Measurements from ENCODE around the gene SCML2.
"Not testable (repeated sequence)": the region's sequence is repeated elsewhere in the genome, so short reads cannot be mapped to it uniquely, and the experiment has no call there.

SCML2 gene

DNA sequence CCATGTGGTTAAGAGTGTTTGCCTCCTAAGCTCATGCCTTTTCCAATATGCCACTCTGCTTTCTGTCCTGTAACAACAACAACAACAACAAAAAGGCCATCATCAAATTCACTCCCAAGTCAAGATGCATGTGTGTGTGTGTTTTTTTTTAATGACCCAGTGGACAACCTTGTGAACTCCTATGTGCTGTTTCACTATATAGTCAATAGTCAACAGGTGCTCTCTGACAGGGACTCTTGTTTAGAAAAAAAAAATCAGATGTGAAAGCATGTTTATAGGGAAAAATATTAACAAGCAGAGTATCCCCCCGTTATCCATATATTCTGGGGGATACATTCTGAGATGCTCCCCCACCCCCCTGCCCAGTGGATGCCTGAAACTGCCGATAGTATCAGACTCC is 83.2 kb downstream of the SCML2 start:
- DNase-seq (ENCODE audit: low spot score): no peak

DNA sequence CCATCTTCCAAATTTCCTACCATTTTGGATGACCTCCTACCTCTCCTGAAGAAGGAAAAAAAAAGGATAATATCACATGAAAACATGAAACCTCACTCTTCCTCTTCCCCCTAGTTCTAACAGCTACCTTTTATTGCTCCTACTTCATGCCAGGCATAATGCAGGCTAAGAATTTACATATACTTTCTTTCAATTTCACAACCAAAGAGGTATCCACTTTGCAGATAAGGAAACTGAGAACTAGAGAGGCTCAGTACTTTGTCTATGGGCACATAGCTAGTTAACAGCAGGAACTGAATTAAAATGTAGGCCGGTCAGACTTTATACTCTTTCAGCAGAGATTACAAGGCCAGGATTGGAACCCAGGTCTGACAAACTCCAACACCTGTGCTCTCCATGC is 99.4 kb downstream of the SCML2 start:
- DNase-seq (ENCODE audit: low spot score): no peak

DNA sequence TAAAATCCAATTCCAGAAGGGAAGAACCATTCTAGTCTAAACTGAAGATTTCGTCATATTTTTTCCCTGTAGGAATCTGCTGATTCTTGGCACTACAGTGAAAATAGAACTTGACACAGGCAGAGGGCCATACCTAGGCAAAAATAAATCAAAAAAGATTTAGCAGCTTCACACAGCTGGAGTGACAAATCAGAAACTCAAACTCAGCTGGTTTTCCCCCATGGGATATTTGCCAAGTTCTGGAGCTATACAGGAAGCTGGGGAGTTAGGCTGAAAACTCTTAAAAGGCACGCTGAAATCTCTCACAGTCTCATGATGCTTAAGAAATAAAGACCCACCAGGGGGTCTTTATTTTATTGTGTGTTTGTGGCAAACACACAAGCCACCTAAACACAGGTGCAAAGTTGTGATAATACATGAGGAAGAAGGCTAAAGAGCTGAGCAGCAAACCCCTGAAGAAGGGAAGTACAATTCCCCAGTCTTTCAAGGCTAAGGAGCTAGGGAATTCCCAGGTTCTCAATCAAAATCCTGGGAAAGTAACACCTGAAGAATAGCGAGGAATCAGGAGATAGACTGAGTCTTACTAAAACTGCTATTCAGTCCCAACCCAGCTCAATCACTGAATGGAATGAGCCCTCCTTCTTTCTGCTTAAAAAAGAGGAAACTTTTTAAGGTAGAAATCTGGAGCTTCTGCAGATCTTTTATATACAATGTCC is 101.7 kb downstream of the SCML2 start:
- DNase-seq (ENCODE audit: low spot score): no peak

DNA sequence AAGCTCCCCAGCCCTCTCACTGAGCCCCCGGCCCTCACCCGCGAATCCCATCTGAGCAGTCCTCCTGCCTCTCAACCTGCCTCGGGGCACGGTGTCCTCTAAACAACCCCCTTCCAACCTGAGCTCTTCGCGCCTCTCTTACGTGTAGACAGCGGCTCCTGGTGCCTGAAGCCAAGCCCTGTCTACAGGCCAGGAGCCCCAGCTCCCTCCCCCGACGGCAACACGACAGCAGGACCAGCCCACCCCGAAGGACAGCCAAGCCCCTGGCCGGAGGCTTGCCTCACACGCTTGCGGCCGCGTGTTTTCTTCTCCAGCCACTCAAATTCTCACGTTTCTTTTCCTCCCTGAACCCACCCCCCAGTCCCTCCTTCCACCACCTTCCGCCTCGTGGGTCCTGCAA is 124.8 kb downstream of the SCML2 start:
- DNase-seq (ENCODE audit: low spot score): not testable (repeated sequence)

DNA sequence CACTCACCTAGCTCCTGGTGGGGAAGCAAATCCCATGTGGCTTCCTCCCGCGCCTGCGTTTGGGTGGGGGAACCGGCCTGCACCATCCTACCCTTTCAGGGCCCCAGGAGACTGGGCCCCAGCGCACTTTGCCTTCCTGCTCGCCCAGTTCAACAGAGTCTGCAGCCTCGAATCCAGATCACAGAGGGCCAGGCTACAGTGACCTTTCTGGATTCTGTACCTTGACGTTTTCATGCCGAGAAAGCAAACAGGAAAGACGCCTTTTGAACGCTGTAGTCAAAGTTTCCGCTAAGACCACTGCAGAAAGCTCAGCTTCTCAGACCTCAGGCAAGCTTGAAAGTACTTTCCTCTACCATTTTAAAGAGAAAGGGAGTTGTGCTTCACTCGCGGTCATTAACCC is 126.4 kb downstream of the SCML2 start:
- DNase-seq (ENCODE audit: low spot score): no peak

DNA sequence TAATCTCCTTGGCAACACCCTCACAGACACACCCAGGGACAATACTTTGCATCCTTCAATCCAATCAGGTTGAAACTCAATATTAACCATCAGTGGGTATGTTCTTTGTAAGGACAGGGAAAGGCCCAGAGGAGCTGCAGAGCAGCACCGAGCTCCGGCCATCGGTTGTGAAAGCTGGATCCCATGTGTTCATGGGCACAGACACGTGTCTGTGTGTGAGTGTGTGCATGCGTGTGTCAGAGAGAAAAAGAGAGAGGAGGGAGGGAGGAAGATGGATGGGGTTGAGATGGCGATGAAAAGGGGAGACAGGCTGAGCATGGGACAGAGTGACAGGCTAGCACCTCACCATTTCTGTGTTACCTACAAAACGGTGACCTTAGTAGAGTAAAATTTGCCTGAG is 127.0 kb downstream of the SCML2 start:
- DNase-seq (ENCODE audit: low spot score): no peak

GRCh38 chrX:18220786-18221185 is 133.7 kb downstream of the SCML2 start, which contains the start of gene BEND2:
TSS of gene BEND2 (minus strand) at chrX:18220886. CDS start at chrX:18220750, 136 bp downstream.
- DNase-seq (ENCODE audit: low spot score): no peak

- DNase-seq (ENCODE audit: low spot score): peak; percentile 1
Observed at GRCh38 chrX:18210470-18210869, 144.0 kb downstream of the SCML2 start.

DNA sequence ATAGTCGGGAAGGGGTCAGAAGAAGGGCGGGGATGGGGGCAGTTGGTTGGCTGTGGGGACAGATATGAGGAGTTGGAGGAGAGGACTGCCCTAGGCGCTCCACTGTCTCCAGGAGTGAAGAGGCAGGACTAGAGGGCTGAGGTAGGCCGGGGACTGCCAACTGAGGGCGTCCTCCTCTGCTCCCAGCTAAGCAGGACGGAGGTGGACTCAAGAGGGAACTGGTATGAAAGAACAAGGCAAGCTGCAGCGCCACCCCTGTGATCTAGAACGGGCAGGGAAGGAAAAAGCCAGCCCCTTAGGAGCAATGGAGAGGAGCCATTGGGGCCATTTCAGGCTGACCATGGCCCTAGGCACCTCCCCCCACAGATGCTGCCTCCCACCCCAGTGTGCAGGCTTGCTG is 147.8 kb downstream of the SCML2 start:
- no peak for DNase-seq (ENCODE audit: low spot score)

DNA sequence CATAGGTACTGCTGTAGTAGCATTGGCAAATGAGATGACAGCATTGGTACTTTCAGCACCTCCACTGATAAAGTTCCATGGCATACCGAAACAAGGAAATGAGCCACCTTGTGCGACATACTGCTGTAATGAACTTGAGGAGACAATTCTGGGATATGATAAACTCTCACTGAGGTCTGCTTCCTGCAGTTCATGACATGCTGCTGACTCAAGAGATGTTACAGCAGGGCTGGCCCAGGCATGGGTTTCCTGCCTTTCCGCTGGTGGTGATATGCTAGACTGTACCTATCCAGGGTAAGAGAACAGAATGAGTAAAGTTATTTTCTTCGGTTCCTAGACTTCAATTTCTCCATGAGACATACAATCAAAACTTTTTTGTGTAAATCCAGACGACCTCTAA is 150.9 kb downstream of the SCML2 start:
- DNase-seq (ENCODE audit: low spot score): no peak

GRCh38 chrX:18194688-18195087 is 159.8 kb downstream of the SCML2 start:
- no peak for DNase-seq (ENCODE audit: low spot score)
